Choroid plexus epithelial cell (primary cell): ENCODE data around the gene SEPTIN1.
A peak's percentile ranks its signal among the peaks of the same experiment; 100 is the strongest.
"Not testable (repeated sequence)": the region's sequence is repeated elsewhere in the genome, so short reads cannot be mapped to it uniquely, and the experiment has no call there.

Source experiments
- DNase-seq: peaks from one replicate; pipeline ENCODE4 v3.0.0-alpha.2; 2010; ENCODE audit warnings: low read depth
- H3K4me3 ChIP-seq: 2 replicates; pipeline ENCODE4 v1.5.1; 2011; ENCODE audit warnings: low read depth, mild to moderate bottlenecking, control low read depth, low read length, moderate library complexity
- CTCF ChIP-seq: conservative IDR thresholded peaks from 2 replicates; pipeline ENCODE4 v1.5.1; 2011; ENCODE audit warnings: low read depth, mild to moderate bottlenecking, control low read depth, inconsistent platforms, low read length, moderate library complexity

Gene SEPTIN1

GRCh38 chr16:30342751-30343490, 39.4 kb downstream of the SEPTIN1 start:
- no peak for TF ChIP-seq CTCF
- no peak for DNase-seq
- no peak overlapping the region for H3K4me3 ChIP-seq

- TF ChIP-seq CTCF, result peak; percentile 33
- not testable (repeated sequence) for H3K4me3 ChIP-seq
- DNase-seq, result peak; percentile 51
Observed at GRCh38 chr16:30341971-30342370, 40.4 kb downstream of the SEPTIN1 start.

- no peak overlapping the region for H3K4me3 ChIP-seq
- no peak for TF ChIP-seq CTCF
- DNase-seq, result no peak
Observed at GRCh38 chr16:30340621-30341020, 41.7 kb downstream of the SEPTIN1 start.

GRCh38 chr16:30338715-30339114, 43.6 kb downstream of the SEPTIN1 start:
- DNase-seq, H3K4me3 ChIP-seq: not testable (repeated sequence)

- H3K4me3 ChIP-seq, DNase-seq: not testable (repeated sequence)
Observed at GRCh38 chr16:30337964-30338357, 44.4 kb downstream of the SEPTIN1 start.

- peak overlapping the region; percentile 78 for H3K4me3 ChIP-seq
- no peak for TF ChIP-seq CTCF
- peak; percentile 40 for DNase-seq
Observed at GRCh38 chr16:30335598-30336474, 46.5 kb downstream of the SEPTIN1 start.

- DNase-seq, result peak; percentile 71
- H3K4me3 ChIP-seq, result peak overlapping the region; percentile 78
Observed at GRCh38 chr16:30335028-30335597, 47.2 kb downstream of the SEPTIN1 start.

- DNase-seq, result peak; percentile 80
- H3K4me3 ChIP-seq, result peak overlapping the region; percentile 78
Observed at GRCh38 chr16:30334473-30334989, 47.8 kb downstream of the SEPTIN1 start.
